Uterine smooth muscle cell (primary cell): Measurements from ENCODE around the gene TMEM79. TPM values are rescaled to one million over a fixed set of nuclear protein-coding genes. Genes with fewer than 3 reads are reported as not detected.

Experiments used
- total RNA-seq: library from RNA; depleted of rRNA; stranded (reverse); fragments of >200 nt; gene quantifications from 2 replicates; pipeline ENCODE4 v1.2.3, GENCODE V29; 2014

Gene TMEM79, protein sequence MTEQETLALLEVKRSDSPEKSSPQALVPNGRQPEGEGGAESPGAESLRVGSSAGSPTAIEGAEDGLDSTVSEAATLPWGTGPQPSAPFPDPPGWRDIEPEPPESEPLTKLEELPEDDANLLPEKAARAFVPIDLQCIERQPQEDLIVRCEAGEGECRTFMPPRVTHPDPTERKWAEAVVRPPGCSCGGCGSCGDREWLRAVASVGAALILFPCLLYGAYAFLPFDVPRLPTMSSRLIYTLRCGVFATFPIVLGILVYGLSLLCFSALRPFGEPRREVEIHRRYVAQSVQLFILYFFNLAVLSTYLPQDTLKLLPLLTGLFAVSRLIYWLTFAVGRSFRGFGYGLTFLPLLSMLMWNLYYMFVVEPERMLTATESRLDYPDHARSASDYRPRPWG
- 1.3 and 2.5 TPM in 2 replicates for total RNA-seq

DNA sequence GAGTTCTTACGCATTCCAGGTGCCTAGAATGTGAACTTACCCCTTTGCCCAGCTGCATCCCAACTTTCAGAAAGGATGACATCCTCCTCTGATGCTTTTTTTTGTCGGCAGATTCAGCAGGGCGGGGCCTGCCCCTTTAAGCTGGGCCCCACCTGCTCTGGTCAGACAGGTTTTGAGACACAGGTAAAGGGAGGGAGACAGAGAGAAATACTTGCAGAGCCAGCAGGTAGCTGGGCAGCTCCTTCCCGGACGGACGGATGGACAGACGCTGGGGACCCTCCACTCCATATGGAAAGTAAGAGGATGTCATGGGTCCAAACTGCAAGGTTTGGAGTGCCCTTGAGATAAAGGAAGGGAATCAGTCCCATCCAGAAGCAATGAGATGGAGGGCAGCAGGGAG is at the start of gene TMEM79:
TSS of gene TMEM79 (plus strand) at position 214 of the 400 bp plus-strand sequence. CDS start 902 bp downstream, outside the sequence.

DNA sequence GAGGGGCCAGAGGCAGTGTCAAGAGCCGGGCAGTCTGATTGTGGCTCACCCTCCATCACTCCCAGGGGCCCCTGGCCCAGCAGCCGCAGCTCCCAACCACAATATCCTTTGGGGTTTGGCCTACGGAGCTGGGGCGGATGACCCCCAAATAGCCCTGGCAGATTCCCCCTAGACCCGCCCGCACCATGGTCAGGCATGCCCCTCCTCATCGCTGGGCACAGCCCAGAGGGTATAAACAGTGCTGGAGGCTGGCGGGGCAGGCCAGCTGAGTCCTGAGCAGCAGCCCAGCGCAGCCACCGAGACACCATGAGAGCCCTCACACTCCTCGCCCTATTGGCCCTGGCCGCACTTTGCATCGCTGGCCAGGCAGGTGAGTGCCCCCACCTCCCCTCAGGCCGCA is 42.2 kb upstream of the TMEM79 start, which contains the start of gene BGLAP:
TSS of gene BGLAP (plus strand) at position 259 of the 400 bp plus-strand sequence. CDS start at position 307, 48 bp downstream.

DNA sequence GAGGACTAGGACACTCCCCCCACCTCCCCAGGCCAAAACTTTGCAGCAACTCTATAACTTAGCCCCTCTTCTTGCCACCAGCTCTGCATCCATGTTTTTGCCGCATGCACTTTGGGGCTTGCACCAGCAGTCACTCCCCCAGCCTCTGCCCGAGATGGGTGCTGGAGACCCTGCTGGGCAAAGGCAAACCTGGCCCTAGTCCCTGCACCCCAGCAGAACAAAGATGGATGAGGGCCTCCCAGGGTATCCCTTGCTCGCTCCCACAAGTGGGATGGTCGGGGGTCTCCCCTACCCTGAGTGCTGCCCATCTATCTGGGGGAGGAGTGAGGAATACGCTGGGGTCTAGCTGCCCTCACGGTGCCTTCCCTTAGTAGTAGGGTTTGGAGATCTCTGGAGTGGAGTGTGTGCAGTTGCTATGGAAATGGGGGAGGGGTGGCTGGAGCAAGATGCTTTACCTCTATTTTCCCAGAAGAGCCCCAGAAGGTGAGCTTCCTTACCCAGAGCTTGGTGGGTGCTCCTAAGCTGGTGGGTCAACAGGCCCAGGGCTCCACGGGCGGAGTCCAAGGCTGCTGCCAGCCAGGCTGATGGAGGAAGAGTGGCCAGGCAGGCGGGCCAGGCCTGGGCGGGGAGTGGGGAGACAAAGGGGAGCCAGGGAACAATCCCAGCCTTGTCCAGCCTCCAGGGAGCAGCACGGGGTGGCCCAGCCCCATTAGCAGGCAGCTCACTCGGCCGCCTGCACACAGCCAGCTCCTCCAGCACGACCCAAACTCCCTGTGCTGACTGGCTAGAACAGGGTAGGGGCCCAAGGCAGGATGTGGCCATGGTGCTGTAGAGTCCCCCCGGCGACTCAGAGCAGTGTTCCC is 36.4 kb upstream of the TMEM79 start, which contains the start of gene PAQR6:
TSS of gene PAQR6 (minus strand) at position 597 of the 863 bp plus-strand sequence. CDS start 1,325 bp downstream, outside the sequence.

DNA sequence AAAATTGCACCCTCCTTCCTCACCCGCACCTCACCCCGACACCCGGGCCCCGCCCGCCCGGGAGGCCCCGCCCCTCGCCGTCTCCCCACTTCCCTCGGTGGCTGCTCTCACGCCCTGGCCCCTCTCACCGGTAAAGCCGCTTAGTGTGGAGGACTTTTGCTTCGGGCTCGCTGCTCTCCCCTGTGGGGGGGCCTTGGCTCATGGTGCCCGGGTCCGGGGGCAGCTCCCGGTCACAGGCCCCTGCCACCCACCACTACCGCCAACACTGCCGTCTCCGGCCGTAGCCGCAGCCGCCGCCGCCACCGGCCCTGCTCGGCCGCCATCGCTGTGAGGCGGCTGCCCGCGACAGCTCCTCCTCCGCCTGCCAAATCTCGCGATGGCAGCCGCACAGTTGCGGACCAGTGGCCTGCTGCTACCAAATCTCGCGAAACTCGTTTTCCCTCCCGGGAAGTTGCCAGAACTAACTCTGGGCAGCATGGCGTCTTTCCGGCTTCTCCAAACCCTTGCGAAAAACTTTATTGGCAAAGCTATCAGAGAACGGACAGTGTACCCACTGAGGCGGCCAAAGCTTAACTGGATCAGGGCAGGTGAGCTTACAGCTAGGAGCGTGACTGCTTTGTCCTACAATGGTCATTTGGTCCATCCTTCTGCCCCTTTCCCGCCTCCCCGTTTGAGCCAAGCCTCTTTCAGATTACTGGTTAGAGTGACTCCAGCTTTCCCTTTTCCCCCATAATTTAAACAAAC is 1.5 kb upstream of the TMEM79 start, which contains the start of gene SMG5:
TSS of gene SMG5 (minus strand) at position 347 of the 744 bp plus-strand sequence. CDS start at position 202, 145 bp downstream.

DNA sequence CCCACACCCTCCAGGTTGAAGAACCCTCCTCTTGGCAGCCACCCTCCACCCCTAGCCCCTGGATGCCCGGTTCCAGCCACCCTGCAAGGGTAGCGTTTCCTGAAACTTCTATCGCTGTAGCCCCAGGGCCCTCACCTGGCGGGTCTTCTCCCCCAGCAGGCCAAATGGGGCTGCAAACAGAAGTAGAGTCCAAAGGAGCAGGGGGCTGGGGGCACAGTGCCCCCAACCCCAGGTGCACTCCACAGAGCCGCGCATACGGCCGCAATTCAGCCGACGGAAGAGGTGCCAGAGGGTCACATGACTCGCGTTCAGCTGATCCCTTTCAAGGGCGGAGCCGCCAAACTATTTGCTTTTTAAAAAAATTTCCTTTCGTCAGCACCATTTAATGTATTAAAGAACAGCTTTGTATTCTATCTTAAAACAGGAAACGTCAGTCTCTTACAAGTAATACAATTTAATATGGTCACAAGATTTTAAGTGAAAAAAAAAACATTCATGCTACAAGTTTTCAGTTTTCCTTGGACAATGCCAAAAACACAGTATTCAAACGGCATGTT is 11.3 kb downstream of the TMEM79 start, which contains the start of gene GLMP:
TSS of gene GLMP (minus strand) at position 289 of the 557 bp plus-strand sequence. CDS start at position 255, 34 bp downstream.

DNA sequence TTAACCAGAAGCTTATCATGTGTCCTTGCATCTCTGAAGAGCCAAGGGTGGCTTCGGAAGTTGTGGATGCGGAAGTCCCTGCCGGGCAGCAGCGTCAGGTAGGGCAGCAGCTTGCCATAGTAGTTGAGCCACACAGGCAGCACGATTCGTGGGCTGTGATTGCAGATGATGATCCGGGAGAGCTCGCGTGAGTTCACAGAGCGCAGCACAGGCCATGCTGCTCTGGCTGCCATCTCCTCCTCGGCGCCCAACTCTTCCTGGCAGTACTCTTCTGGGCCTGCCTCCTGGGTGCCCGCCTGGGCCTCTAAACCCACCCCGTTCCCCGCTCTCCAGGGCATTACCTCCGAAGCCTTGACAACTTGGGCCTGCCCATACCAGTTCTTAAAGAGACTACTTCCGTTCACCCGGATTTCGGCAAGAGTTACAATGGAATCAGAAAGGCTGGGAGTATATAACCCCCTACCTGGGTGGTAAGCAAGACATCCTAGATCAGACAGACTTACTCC is 14.8 kb downstream of the TMEM79 start, which contains the start of gene VHLL:
TSS of gene VHLL (minus strand) at position 456 of the 506 bp plus-strand sequence. CDS start at position 338, 118 bp downstream.

DNA sequence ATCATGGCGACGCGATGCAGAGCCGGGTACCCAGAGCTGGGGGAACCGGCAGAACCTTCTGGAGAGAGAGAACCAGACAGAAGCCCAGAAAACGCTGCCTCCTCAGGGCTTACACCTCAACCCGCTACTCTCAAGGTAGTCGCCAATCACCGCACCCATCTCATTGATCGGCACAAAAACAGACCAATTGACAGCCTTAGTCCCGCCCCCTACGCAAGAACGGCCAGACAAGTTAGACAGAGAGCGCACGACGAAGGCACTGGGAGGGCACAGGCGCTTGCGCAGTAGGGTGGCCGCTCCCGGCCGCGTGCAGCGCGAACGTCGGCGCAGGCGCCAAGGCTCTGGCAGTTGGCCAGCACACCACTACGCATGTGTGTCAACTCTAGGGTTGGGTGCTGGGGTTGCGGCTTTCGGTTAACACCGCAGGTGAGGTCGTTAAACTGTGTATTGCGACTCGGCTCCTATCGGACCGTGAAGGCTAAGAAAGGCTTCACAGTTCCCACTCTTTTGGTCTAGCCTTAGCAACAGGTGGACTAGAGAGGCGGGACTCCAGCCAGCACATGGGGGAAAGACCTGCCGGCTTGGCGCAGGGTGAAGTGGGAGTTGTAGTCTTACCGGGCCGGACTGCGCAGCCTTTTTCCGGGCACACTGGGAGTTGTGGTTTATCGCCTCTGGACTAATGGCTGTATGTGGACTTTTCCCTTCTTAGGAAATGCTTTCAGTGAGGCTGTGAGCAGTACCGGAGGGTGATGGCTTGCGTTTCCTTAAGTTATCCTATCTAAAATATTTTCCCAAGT is 54.3 kb downstream of the TMEM79 start, which contains the start of the genes CCT3 and TSACC:
TSS of gene CCT3 (minus strand) at position 113 of the 797 bp plus-strand sequence. CDS start at position 5, 108 bp downstream.
TSS of gene TSACC (plus strand) at position 347 of the 797 bp plus-strand sequence. CDS start 1,232 bp downstream, outside the sequence.

Other genes with a start within 250 kb of the TMEM79 start
- gene UBQLN4, start 230.5 kb upstream of the TMEM79 start, total RNA-seq, result 12.8 and 14.7 TPM in 2 replicates
- gene LAMTOR2, start 229.5 kb upstream of the TMEM79 start, total RNA-seq, result 35.0 and 40.1 TPM in 2 replicates
- not detected in 2 replicates for gene RAB25, start 223.2 kb upstream of the TMEM79 start, total RNA-seq
- gene MEX3A, start 201.9 kb upstream of the TMEM79 start, total RNA-seq, result 0.89 and 1.7 TPM in 2 replicates
- gene LMNA, start 169.6 kb upstream of the TMEM79 start, total RNA-seq, result 1,149 and 1,765 TPM in 2 replicates
- 0.66 and 1.2 TPM in 2 replicates for gene SEMA4A, start 130.7 kb upstream of the TMEM79 start, total RNA-seq
- gene SLC25A44, start 90.2 kb upstream of the TMEM79 start, total RNA-seq, result 7.6 and 11.2 TPM in 2 replicates
- 28.9 and 45.6 TPM in 2 replicates for gene PMF1, start 71.3 kb upstream of the TMEM79 start, total RNA-seq
- 0.11 TPM in 1 of 2 replicates, not detected in the other for gene BGLAP, start 42.1 kb upstream of the TMEM79 start, total RNA-seq
- 0.22 and 0.37 TPM in 2 replicates for gene PAQR6, start 36.3 kb upstream of the TMEM79 start, total RNA-seq
- gene SMG5, start 1.5 kb upstream of the TMEM79 start, total RNA-seq, result 54.8 and 59.2 TPM in 2 replicates
- 38.3 and 69.4 TPM in 2 replicates for gene GLMP, start 11.4 kb downstream of the TMEM79 start, total RNA-seq
- gene VHLL, start 15.0 kb downstream of the TMEM79 start, total RNA-seq, result not detected in 2 replicates
- gene CCT3, start 54.0 kb downstream of the TMEM79 start, total RNA-seq, result 385 and 599 TPM in 2 replicates
- gene TSACC, start 54.2 kb downstream of the TMEM79 start, total RNA-seq, result not detected in 2 replicates
- not detected in 2 replicates for gene RHBG, start 84.9 kb downstream of the TMEM79 start, total RNA-seq
- gene MEF2D, start 216.4 kb downstream of the TMEM79 start, total RNA-seq, result 6.9 and 7.7 TPM in 2 replicates